ENCODE results near the gene HMGCR. TPM values are rescaled to one million over a fixed set of nuclear protein-coding genes. Genes with fewer than 3 reads are reported as not detected.

Gene HMGCR
- total RNA-seq, 1 donor from 2014 or later = 362 TPM

- Mint-ChIP-seq H3K27ac (ENCODE audit: unreplicated experiment) (peak overlapping the region; percentile 59), H3K9me3 (ENCODE audit: unreplicated experiment) (peaks cover 2% of the 10 kb centered on the region)
- TF ChIP-seq CTCF (IDR thresholded peaks at IDR 0.05; ENCODE audit: partially characterized antibody, unreplicated experiment) = no peak
Measured at GRCh38 chr5:75355236-75355635, 18.2 kb downstream of the HMGCR start.

GRCh38 chr5:75356719-75357118, 19.7 kb downstream of the HMGCR start:
- peaks cover 2% of the 10 kb centered on the region for H3K9me3 Mint-ChIP-seq (ENCODE audit: unreplicated experiment)
- no peak overlapping the region for H3K27ac Mint-ChIP-seq (ENCODE audit: unreplicated experiment)
- DNase-seq = no peak
- H3K4me3 Mint-ChIP-seq (ENCODE audit: unreplicated experiment) = no peak overlapping the region
- H3K4me1 Mint-ChIP-seq (ENCODE audit: low read depth, unreplicated experiment) = peaks cover 2% of the 10 kb centered on the region
- TF ChIP-seq CTCF (IDR thresholded peaks at IDR 0.05; ENCODE audit: partially characterized antibody, unreplicated experiment) = no peak
- peaks cover 2% of the 10 kb centered on the region for H3K27me3 Mint-ChIP-seq (ENCODE audit: unreplicated experiment)
- no peaks in the 10 kb centered on the region for H3K36me3 Mint-ChIP-seq (ENCODE audit: unreplicated experiment)

More at GRCh38 chr5:75355236-75355635, 18.2 kb downstream of the HMGCR start:
- Mint-ChIP-seq H3K36me3 (ENCODE audit: unreplicated experiment) (no peaks in the 10 kb centered on the region), H3K4me3 (ENCODE audit: unreplicated experiment) (no peak overlapping the region), H3K4me1 (ENCODE audit: low read depth, unreplicated experiment) (no peaks in the 10 kb centered on the region), H3K27me3 (ENCODE audit: unreplicated experiment) (no peaks in the 10 kb centered on the region)
- DNase-seq = no peak

- Mint-ChIP-seq H3K4me3 (ENCODE audit: unreplicated experiment) (no peak overlapping the region), H3K36me3 (ENCODE audit: unreplicated experiment) (no peaks in the 10 kb centered on the region), H3K27ac (ENCODE audit: unreplicated experiment) (no peak overlapping the region), H3K27me3 (ENCODE audit: unreplicated experiment) (peaks cover 5% of the 10 kb centered on the region), H3K9me3 (ENCODE audit: unreplicated experiment) (peaks cover 5% of the 10 kb centered on the region), H3K4me1 (ENCODE audit: low read depth, unreplicated experiment) (peaks cover 13% of the 10 kb centered on the region)
- no peak for TF ChIP-seq CTCF (IDR thresholded peaks at IDR 0.05; ENCODE audit: partially characterized antibody, unreplicated experiment)
- DNase-seq = no peak
Measured at GRCh38 chr5:75358117-75358516, 21.1 kb downstream of the HMGCR start.

GRCh38 chr5:75361310-75361709, 24.3 kb downstream of the HMGCR start:
- no peak for TF ChIP-seq CTCF (IDR thresholded peaks at IDR 0.05; ENCODE audit: partially characterized antibody, unreplicated experiment)
- Mint-ChIP-seq H3K9me3 (ENCODE audit: unreplicated experiment) (peaks cover 20% of the 10 kb centered on the region), H3K4me3 (ENCODE audit: unreplicated experiment) (no peak overlapping the region), H3K4me1 (ENCODE audit: low read depth, unreplicated experiment) (peaks cover 33% of the 10 kb centered on the region), H3K27ac (ENCODE audit: unreplicated experiment) (no peak overlapping the region), H3K27me3 (ENCODE audit: unreplicated experiment) (peaks cover 11% of the 10 kb centered on the region), H3K36me3 (ENCODE audit: unreplicated experiment) (no peaks in the 10 kb centered on the region)
- DNase-seq = no peak

- DNase-seq = no peak
- peaks cover 33% of the 10 kb centered on the region for H3K4me1 Mint-ChIP-seq (ENCODE audit: low read depth, unreplicated experiment)
- TF ChIP-seq CTCF (IDR thresholded peaks at IDR 0.05; ENCODE audit: partially characterized antibody, unreplicated experiment) = no peak
- H3K27ac Mint-ChIP-seq (ENCODE audit: unreplicated experiment) = peak overlapping the region; percentile 83
- H3K4me3 Mint-ChIP-seq (ENCODE audit: unreplicated experiment) = peak overlapping the region; percentile 19
- H3K27me3 Mint-ChIP-seq (ENCODE audit: unreplicated experiment) = peaks cover 12% of the 10 kb centered on the region
- H3K36me3 Mint-ChIP-seq (ENCODE audit: unreplicated experiment) = no peaks in the 10 kb centered on the region
- H3K9me3 Mint-ChIP-seq (ENCODE audit: unreplicated experiment) = peaks cover 22% of the 10 kb centered on the region
Measured at GRCh38 chr5:75362474-75362975, 25.5 kb downstream of the HMGCR start.

Data from glutamatergic neuron (in vitro differentiated cells).